C4-2B (cell line): ENCODE data around the gene OR2J2.
"Not testable (repeated sequence)": the region's sequence is repeated elsewhere in the genome, so short reads cannot be mapped to it uniquely, and the experiment has no call there.

Source experiments
- H3K27ac ChIP-seq: fragments of 450-650 bp; 2 replicates; pipeline ENCODE4 v1.5.1; 2017
- CTCF ChIP-seq: fragments of 450-650 bp; conservative IDR thresholded peaks from 2 replicates; pipeline ENCODE4 v1.5.1; 2017; ENCODE audit warnings: mild to moderate bottlenecking
- ZFX ChIP-seq: fragments of 450-650 bp; IDR thresholded peaks from 2 replicates; pipeline ENCODE4 v1.6.1; 2017

The OR2J2 gene

GRCh38 chr6:29147074-29147473, 23.6 kb upstream of the OR2J2 start:
- TF ChIP-seq CTCF, result no peak
- no peak for TF ChIP-seq ZFX
- H3K27ac ChIP-seq, result no peak overlapping the region

GRCh38 chr6:29149444-29149843, 21.3 kb upstream of the OR2J2 start:
- H3K27ac ChIP-seq, result not testable (repeated sequence)

GRCh38 chr6:29153083-29153482, 17.6 kb upstream of the OR2J2 start:
- TF ChIP-seq ZFX, result no peak
- no peak for TF ChIP-seq CTCF

GRCh38 chr6:29155182-29155581, 15.5 kb upstream of the OR2J2 start:
- not testable (repeated sequence) for H3K27ac ChIP-seq

More at GRCh38 chr6:29153083-29153482, 17.6 kb upstream of the OR2J2 start:
- no peak overlapping the region for H3K27ac ChIP-seq

GRCh38 chr6:29159922-29160321, 10.8 kb upstream of the OR2J2 start:
- not testable (repeated sequence) for H3K27ac ChIP-seq

GRCh38 chr6:29165571-29165970, 5.1 kb upstream of the OR2J2 start:
- H3K27ac ChIP-seq, result not testable (repeated sequence)

GRCh38 chr6:29171736-29172135, 1.0 kb downstream of the OR2J2 start:
- no peak overlapping the region for H3K27ac ChIP-seq
- TF ChIP-seq ZFX (no peak), CTCF (no peak)

GRCh38 chr6:29183594-29183993, 12.9 kb downstream of the OR2J2 start:
- TF ChIP-seq CTCF, result no peak
- no peak for TF ChIP-seq ZFX

GRCh38 chr6:29188659-29189058, 18.0 kb downstream of the OR2J2 start:
- H3K27ac ChIP-seq, result not testable (repeated sequence)

More at GRCh38 chr6:29183594-29183993, 12.9 kb downstream of the OR2J2 start:
- no peak overlapping the region for H3K27ac ChIP-seq

- no peak overlapping the region for H3K27ac ChIP-seq
- TF ChIP-seq CTCF, result no peak
- TF ChIP-seq ZFX, result no peak
These were observed 30.3 kb downstream of the OR2J2 start for GRCh38 chr6:29200767-29201662.
